ENCODE measurements around the gene MDFI.

DNA sequence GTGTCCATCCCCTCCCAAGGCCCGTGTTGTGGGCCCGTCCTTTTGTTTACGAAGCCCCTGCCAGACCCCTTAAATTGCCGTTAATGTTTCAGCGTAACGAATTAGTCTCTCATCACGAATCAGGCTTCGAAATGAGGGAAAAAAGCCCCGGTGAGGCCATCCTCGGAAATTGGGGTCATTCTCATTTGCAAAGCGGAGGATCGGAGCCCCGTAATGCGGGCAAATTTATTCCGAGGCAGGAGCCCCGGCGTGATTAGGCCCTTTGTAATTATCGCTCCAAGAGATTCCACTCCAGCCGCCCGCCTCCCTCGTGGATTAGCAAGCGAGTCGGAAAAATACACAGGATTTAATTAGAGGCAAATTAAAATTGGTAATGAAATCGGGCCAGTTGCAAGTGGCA, 44.9 kb upstream of the MDFI start:
- TF ChIP-seq POLR2A (IDR thresholded peaks at IDR 0.05): no peak
- TF ChIP-seq EP300 (IDR thresholded peaks at IDR 0.05): no peak
- TF ChIP-seq CTCF (IDR thresholded peaks at IDR 0.05): no peak
- TF ChIP-seq POLR2AphosphoS5 (IDR thresholded peaks at IDR 0.05): no peak
